KMS-11 (cell line): ENCODE results near the gene FLT3LG.
"Not testable (repeated sequence)": the region's sequence is repeated elsewhere in the genome, so short reads cannot be mapped to it uniquely, and the experiment has no call there.

Experiments
- H2AFZ ChIP-seq: fragments of 200-600 bp; sonication (generic); 2 replicates; pipeline ENCODE4 v1.6.1; 2016; ENCODE audit warnings: antibody characterized with exemption, mixed run types, low read depth
- H3K27ac ChIP-seq: fragments of 200-600 bp; sonication (generic); 2 replicates; pipeline ENCODE4 v1.6.1; 2016; ENCODE audit warnings: mild to moderate bottlenecking, mixed run types
- H3K27me3 ChIP-seq: fragments of 200-600 bp; sonication (generic); 2 replicates; pipeline ENCODE4 v1.6.1; 2017; ENCODE audit warnings: mild to moderate bottlenecking, low read depth, mixed run types, moderate library complexity; ENCODE audit not compliant: insufficient read depth
- H3K36me3 ChIP-seq: fragments of 200-600 bp; sonication (generic); 2 replicates; pipeline ENCODE4 v1.6.1; 2017; ENCODE audit warnings: mild to moderate bottlenecking, mixed run types; ENCODE audit not compliant: insufficient read depth
- H3K4me1 ChIP-seq: fragments of 200-600 bp; sonication (generic); 2 replicates; pipeline ENCODE4 v1.6.1; 2016; ENCODE audit warnings: mild to moderate bottlenecking, low read depth, mixed run types; ENCODE audit not compliant: poor library complexity, severe bottlenecking
- H3K4me2 ChIP-seq: fragments of 200-600 bp; sonication (generic); 2 replicates; pipeline ENCODE4 v1.7.0; 2016; ENCODE audit warnings: mild to moderate bottlenecking, mixed run types
- H3K4me3 ChIP-seq: fragments of 200-600 bp; sonication (generic); IDR thresholded peaks from 2 replicates; pipeline ENCODE4 v1.6.1; 2017; ENCODE audit warnings: low read depth, low read length, mixed read lengths; ENCODE audit not compliant: insufficient read depth
- H3K79me2 ChIP-seq: fragments of 200-600 bp; sonication (generic); 2 replicates; pipeline ENCODE4 v1.6.1; 2016; ENCODE audit warnings: low read depth, mixed run types; ENCODE audit not compliant: insufficient read depth
- H3K9ac ChIP-seq: fragments of 200-600 bp; sonication (generic); 2 replicates; pipeline ENCODE4 v1.6.1; 2016; ENCODE audit warnings: mild to moderate bottlenecking, mixed run types
- H4K20me1 ChIP-seq: fragments of 200-600 bp; sonication (generic); 2 replicates; pipeline ENCODE4 v1.6.1; 2016; ENCODE audit warnings: mild to moderate bottlenecking, mixed run types; ENCODE audit not compliant: insufficient read depth
- CTCF ChIP-seq: fragments of 200-600 bp; sonication (generic); conservative IDR thresholded peaks from 2 replicates; pipeline ENCODE4 v1.6.1; 2017; ENCODE audit warnings: low read depth, mild to moderate bottlenecking, antibody characterized with exemption, low read length, moderate library complexity, mixed read lengths

FLT3LG gene

GRCh38 chr19:49456326-49456725, 17.7 kb upstream of the FLT3LG start:
- no peaks in the 10 kb centered on the region for H3K27me3 ChIP-seq
- H4K20me1 ChIP-seq, result no peaks in the 10 kb centered on the region
- peaks cover 76% of the 10 kb centered on the region for H3K4me1 ChIP-seq
- H3K4me2 ChIP-seq, result no peak overlapping the region
- no peak for TF ChIP-seq CTCF
- H3K4me3 ChIP-seq, result no peak overlapping the region
- no peaks in the 10 kb centered on the region for H3K36me3 ChIP-seq
- H2AFZ ChIP-seq, result no peak overlapping the region
- H3K9ac ChIP-seq, result no peak overlapping the region
- peak overlapping the region; percentile 99; the same call in 1 of the 2 replicates for H3K27ac ChIP-seq
- H3K79me2 ChIP-seq, result peaks cover 44% of the 10 kb centered on the region

- Histone ChIP-seq H3K36me3 (no peaks in the 10 kb centered on the region), H3K4me1 (peaks cover 69% of the 10 kb centered on the region), H3K4me3 (peak overlapping the region; percentile 14), H2AFZ (peak overlapping the region; percentile 63), H3K27ac (peak overlapping the region; percentile 99), H3K27me3 (no peaks in the 10 kb centered on the region), H3K4me2 (peak overlapping the region; percentile 100), H3K79me2 (peaks cover 42% of the 10 kb centered on the region), H4K20me1 (no peaks in the 10 kb centered on the region), H3K9ac (peak overlapping the region; percentile 87)
- no peak for TF ChIP-seq CTCF
Observed at GRCh38 chr19:49458567-49458903, 15.5 kb upstream of the FLT3LG start.

GRCh38 chr19:49459388-49459787, 14.6 kb upstream of the FLT3LG start:
- peak overlapping the region; percentile 100 for H3K4me2 ChIP-seq
- peak overlapping the region; percentile 63; the same call in 1 of the 2 replicates for H2AFZ ChIP-seq
- no peak overlapping the region for H3K4me3 ChIP-seq
- no peaks in the 10 kb centered on the region for H3K36me3 ChIP-seq
- peak overlapping the region; percentile 87; the same call in 1 of the 2 replicates for H3K9ac ChIP-seq
- H3K27me3 ChIP-seq, result no peaks in the 10 kb centered on the region
- peaks cover 33% of the 10 kb centered on the region for H3K79me2 ChIP-seq
- H3K4me1 ChIP-seq, result peaks cover 62% of the 10 kb centered on the region
- H4K20me1 ChIP-seq, result no peaks in the 10 kb centered on the region
- peak overlapping the region; percentile 99 for H3K27ac ChIP-seq
- TF ChIP-seq CTCF, result no peak

GRCh38 chr19:49461130-49461529, 12.9 kb upstream of the FLT3LG start:
- Histone ChIP-seq H3K4me1 (peaks cover 50% of the 10 kb centered on the region), H3K79me2 (peaks cover 27% of the 10 kb centered on the region)
- not testable (repeated sequence) for H3K4me2 ChIP-seq, H3K36me3 ChIP-seq, H4K20me1 ChIP-seq, H3K27me3 ChIP-seq, H3K27ac ChIP-seq, H3K4me3 ChIP-seq, H3K9ac ChIP-seq, H2AFZ ChIP-seq

GRCh38 chr19:49461656-49462055, 12.4 kb upstream of the FLT3LG start:
- Histone ChIP-seq H3K4me1 (peaks cover 44% of the 10 kb centered on the region), H3K27ac (no peak overlapping the region), H3K27me3 (no peaks in the 10 kb centered on the region), H3K36me3 (no peaks in the 10 kb centered on the region), H3K9ac (no peak overlapping the region), H3K79me2 (peaks cover 27% of the 10 kb centered on the region), H2AFZ (no peak overlapping the region), H4K20me1 (no peaks in the 10 kb centered on the region), H3K4me3 (no peak overlapping the region), H3K4me2 (no peak overlapping the region)
- no peak for TF ChIP-seq CTCF
